GM21423 (cell line): ENCODE measurements around the gene LOC128125822.

Source experiments
- ATAC-seq: cut with Tn5 transposase; IDR thresholded peaks from one replicate; pipeline ENCODE4 v1.9.1; 2021; ENCODE audit warnings: mild to moderate bottlenecking, moderate library complexity; ENCODE audit not compliant: unreplicated experiment

The LOC128125822 gene

GRCh38 chr6:63554782-63555181, 17.5 kb upstream of the LOC128125822 start:
- ATAC-seq, result no peak

GRCh38 chr6:63556369-63556768, 15.9 kb upstream of the LOC128125822 start:
- no peak for ATAC-seq

- peak; percentile 49 for ATAC-seq
Measured at GRCh38 chr6:63558278-63558677, 14.0 kb upstream of the LOC128125822 start.

GRCh38 chr6:63560801-63561287, 11.4 kb upstream of the LOC128125822 start:
- ATAC-seq, result no peak

- ATAC-seq, result no peak
Measured at GRCh38 chr6:63561288-63561687, 11.0 kb upstream of the LOC128125822 start.

GRCh38 chr6:63563235-63563634, 9.0 kb upstream of the LOC128125822 start:
- no peak for ATAC-seq

- ATAC-seq, result no peak
Measured at GRCh38 chr6:63565058-63565726, 7.1 kb upstream of the LOC128125822 start.

GRCh38 chr6:63565727-63566596, 6.3 kb upstream of the LOC128125822 start:
- ATAC-seq, result no peak

GRCh38 chr6:63567966-63568365, 4.3 kb upstream of the LOC128125822 start:
- no peak for ATAC-seq

- ATAC-seq, result peak; percentile 8
Measured at GRCh38 chr6:63571361-63572043, 778 bp upstream of the LOC128125822 start.

- ATAC-seq, result no peak
Measured at GRCh38 chr6:63572747-63573075, 431 bp downstream of the LOC128125822 start.

GRCh38 chr6:63573076-63573898, 1.0 kb downstream of the LOC128125822 start:
- ATAC-seq, result peak; percentile 33

GRCh38 chr6:63573899-63574553, 1.7 kb downstream of the LOC128125822 start:
- ATAC-seq, result no peak

GRCh38 chr6:63574554-63574900, 2.2 kb downstream of the LOC128125822 start:
- ATAC-seq, result no peak

GRCh38 chr6:63576147-63576772, 4.0 kb downstream of the LOC128125822 start:
- no peak for ATAC-seq

- no peak for ATAC-seq
Measured at GRCh38 chr6:63576985-63577712, 4.9 kb downstream of the LOC128125822 start.

GRCh38 chr6:63578757-63579156, 6.5 kb downstream of the LOC128125822 start:
- ATAC-seq, result no peak

GRCh38 chr6:63579937-63580703, 7.8 kb downstream of the LOC128125822 start:
- ATAC-seq, result no peak

- ATAC-seq, result no peak
Measured at GRCh38 chr6:63580704-63580961, 8.4 kb downstream of the LOC128125822 start.
